OCI-LY7 (cell line): ENCODE measurements around the gene LCNL1. TPM values are rescaled to one million over a fixed set of nuclear protein-coding genes. Genes with fewer than 3 reads are reported as not detected.

Source experiments
- BruUV-seq: library from RNA; stranded (reverse); fragments of 400-500 nt; replicated peaks from 2 replicates; lab custom pipeline; 2021; lab: Mats Ljungman, UMichigan
- CTCF ChIA-PET: fragments of 300-600 bp; sonication (Branson Sonifier 250); formaldehyde crosslinking; loops from one replicate; lab custom pipeline; 2022; ENCODE audit warnings: antibody characterized with exemption; ENCODE audit not compliant: unreplicated experiment; lab: Charles Lee
- POLR2A ChIA-PET: fragments of 300-600 bp; sonication (Branson Sonifier 250); formaldehyde crosslinking; loops from one replicate; lab custom pipeline; 2022; ENCODE audit warnings: antibody characterized with exemption; lab: Charles Lee
- DNase-seq: peaks from one replicate; pipeline ENCODE4 v3.0.0-alpha.2; 2015; ENCODE audit warnings: low spot score
- H2AFZ ChIP-seq: fragments of 200-600 bp; sonication (generic), shearing (Covaris generic); 2 replicates; pipeline ENCODE4 v1.6.1; 2014; ENCODE audit warnings: mild to moderate bottlenecking, antibody characterized with exemption, low read length, moderate library complexity
- H3K27ac ChIP-seq: fragments of 200-600 bp; sonication (generic); 2 replicates; pipeline ENCODE4 v1.5.1; 2014; ENCODE audit warnings: mixed run types, low read depth, mild to moderate bottlenecking, moderate library complexity, low read length, inconsistent platforms; ENCODE audit not compliant: poor library complexity, severe bottlenecking
- H3K36me3 ChIP-seq: fragments of 200-600 bp; sonication (generic); 2 replicates; pipeline ENCODE4 v1.6.1; 2014; ENCODE audit warnings: mild to moderate bottlenecking, antibody characterized with exemption, low read length, moderate library complexity, mixed read lengths; ENCODE audit not compliant: insufficient read depth
- H3K4me1 ChIP-seq: fragments of 200-600 bp; sonication (generic); 2 replicates; pipeline ENCODE4 v1.5.1; 2014; ENCODE audit warnings: mild to moderate bottlenecking, low read length; ENCODE audit not compliant: insufficient read depth, poor library complexity, severe bottlenecking
- H3K4me2 ChIP-seq: fragments of 200-600 bp; sonication (generic); 2 replicates; pipeline ENCODE4 v1.6.1; 2014; ENCODE audit warnings: mild to moderate bottlenecking, low read length
- H3K4me3 ChIP-seq: fragments of 200-600 bp; sonication (generic); 2 replicates; pipeline ENCODE4 v1.5.1; 2014; ENCODE audit warnings: mild to moderate bottlenecking, low read depth, low read length; ENCODE audit not compliant: poor library complexity, severe bottlenecking
- H3K79me2 ChIP-seq: fragments of 200-600 bp; sonication (generic); 2 replicates; pipeline ENCODE4 v1.6.1; 2016; ENCODE audit warnings: low read depth, mild to moderate bottlenecking, low read length, moderate library complexity, mixed read lengths; ENCODE audit not compliant: insufficient read depth
- H3K9me2 ChIP-seq: fragments of 200-600 bp; sonication (generic); 2 replicates; pipeline ENCODE4 v1.6.1; 2016; ENCODE audit warnings: mild to moderate bottlenecking, low read length, mixed read lengths; ENCODE audit not compliant: insufficient read depth
- H3K9me3 ChIP-seq: fragments of 200-600 bp; sonication (generic); 2 replicates; pipeline ENCODE4 v1.6.1; 2014; ENCODE audit warnings: mild to moderate bottlenecking, mixed run types, low read length, mixed read lengths
- H4K20me1 ChIP-seq: fragments of 200-600 bp; sonication (generic); 2 replicates; pipeline ENCODE4 v1.6.1; 2014; ENCODE audit warnings: mild to moderate bottlenecking, antibody characterized with exemption, low read length, moderate library complexity, mixed read lengths; ENCODE audit not compliant: insufficient read depth
- EZH2phosphoT487 ChIP-seq: fragments of 200-600 bp; sonication (generic); IDR thresholded peaks from 2 replicates; pipeline ENCODE4 v1.6.1; 2018; ENCODE audit warnings: low read depth, borderline replicate concordance, mild to moderate bottlenecking, mixed run types, antibody characterized with exemption, low read length, moderate library complexity, mixed read lengths
- intact Hi-C: fragments of 100-400 bp; cut with micrococcal nuclease; formaldehyde crosslinking; loops from one replicate; pipeline ENCODE4 v1.10.0; 2022; ENCODE audit not compliant: unreplicated experiment
- total RNA-seq, 2 experiments: library from RNA; depleted of rRNA in 1 of 2; stranded (reverse); fragments of >200 nt in 1 of 2; shearing (Covaris generic) in 1 of 2; gene quantifications; 2 replicates each; pipeline ENCODE4 v1.2.3, GENCODE V29; 2014 to 2022
- TF ChIP-seq, protein P1 (sequence below): fragments of 200-600 bp; sonication (generic); conservative IDR thresholded peaks from 2 replicates; pipeline ENCODE4 v1.5.1; 2014; ENCODE audit warnings: mild to moderate bottlenecking, antibody characterized with exemption, low read length, moderate library complexity, mixed read lengths

The LCNL1 gene
- total RNA-seq, 2 experiments from 2014 or later: not detected

DNA sequence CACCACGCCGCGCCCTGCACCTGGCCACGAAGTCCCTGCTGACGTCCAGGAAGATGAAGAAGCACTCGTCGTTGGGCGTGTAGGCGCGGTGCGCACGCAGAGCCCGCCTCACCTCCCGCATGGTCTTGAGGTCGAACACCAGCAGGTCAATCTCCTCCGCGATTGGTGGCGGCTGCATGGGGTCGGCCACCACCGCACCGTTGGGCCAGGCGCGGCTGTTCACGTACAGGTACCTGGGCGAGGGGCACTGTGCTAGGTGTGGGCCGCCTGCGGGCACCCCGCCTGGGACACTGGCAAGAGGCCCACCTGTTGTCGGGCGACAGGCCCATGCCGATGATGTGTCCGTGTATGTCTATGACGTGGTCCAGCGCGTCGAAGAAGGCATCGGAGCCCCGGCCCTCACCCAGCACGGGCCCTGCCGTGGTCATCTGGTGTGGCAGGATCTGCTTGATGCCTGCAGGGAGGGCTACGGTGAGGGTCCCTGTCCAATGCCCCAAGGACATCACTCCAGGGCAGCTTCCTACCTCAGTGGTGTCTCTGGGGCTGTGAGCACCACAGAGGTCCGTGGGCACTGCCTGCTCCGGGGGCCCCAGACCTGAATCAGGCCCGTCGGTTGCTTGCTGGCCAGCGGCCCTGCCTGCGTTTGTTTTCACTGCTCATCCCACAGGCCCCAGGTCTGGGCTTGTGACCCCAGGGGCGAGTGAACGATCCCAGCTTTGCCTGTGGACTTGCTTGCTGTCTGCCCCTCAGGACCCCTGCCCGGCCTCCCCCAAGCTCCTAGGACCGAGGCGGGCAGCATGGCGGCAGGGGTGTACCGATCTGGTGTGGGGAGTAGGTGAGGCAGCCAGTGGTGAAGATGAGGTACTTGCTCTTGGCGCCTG, 41.3 kb upstream of the LCNL1 start:
- no peak for DNase-seq
- intact Hi-C loops: no loop called here
- Histone ChIP-seq H3K4me3 (no peak overlapping the region), H3K9me3 (no peaks in the 10 kb centered on the region), H2AFZ (no peak overlapping the region), H3K4me2 (no peak overlapping the region), H3K27ac (no peak overlapping the region), H4K20me1 (no peaks in the 10 kb centered on the region), H3K4me1 (peaks cover 14% of the 10 kb centered on the region), H3K36me3 (peaks cover 52% of the 10 kb centered on the region), H3K9me2 (no peaks in the 10 kb centered on the region), H3K79me2 (peaks cover 10% of the 10 kb centered on the region; the same call in 1 of the 2 replicates)
- BruUV-seq: no TSS peak
- TF ChIP-seq, protein P1, sequence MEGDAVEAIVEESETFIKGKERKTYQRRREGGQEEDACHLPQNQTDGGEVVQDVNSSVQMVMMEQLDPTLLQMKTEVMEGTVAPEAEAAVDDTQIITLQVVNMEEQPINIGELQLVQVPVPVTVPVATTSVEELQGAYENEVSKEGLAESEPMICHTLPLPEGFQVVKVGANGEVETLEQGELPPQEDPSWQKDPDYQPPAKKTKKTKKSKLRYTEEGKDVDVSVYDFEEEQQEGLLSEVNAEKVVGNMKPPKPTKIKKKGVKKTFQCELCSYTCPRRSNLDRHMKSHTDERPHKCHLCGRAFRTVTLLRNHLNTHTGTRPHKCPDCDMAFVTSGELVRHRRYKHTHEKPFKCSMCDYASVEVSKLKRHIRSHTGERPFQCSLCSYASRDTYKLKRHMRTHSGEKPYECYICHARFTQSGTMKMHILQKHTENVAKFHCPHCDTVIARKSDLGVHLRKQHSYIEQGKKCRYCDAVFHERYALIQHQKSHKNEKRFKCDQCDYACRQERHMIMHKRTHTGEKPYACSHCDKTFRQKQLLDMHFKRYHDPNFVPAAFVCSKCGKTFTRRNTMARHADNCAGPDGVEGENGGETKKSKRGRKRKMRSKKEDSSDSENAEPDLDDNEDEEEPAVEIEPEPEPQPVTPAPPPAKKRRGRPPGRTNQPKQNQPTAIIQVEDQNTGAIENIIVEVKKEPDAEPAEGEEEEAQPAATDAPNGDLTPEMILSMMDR: no peak
- TF ChIP-seq EZH2phosphoT487: no peak
- POLR2A ChIA-PET: no interaction called here
- CTCF ChIA-PET: no interaction called here

DNA sequence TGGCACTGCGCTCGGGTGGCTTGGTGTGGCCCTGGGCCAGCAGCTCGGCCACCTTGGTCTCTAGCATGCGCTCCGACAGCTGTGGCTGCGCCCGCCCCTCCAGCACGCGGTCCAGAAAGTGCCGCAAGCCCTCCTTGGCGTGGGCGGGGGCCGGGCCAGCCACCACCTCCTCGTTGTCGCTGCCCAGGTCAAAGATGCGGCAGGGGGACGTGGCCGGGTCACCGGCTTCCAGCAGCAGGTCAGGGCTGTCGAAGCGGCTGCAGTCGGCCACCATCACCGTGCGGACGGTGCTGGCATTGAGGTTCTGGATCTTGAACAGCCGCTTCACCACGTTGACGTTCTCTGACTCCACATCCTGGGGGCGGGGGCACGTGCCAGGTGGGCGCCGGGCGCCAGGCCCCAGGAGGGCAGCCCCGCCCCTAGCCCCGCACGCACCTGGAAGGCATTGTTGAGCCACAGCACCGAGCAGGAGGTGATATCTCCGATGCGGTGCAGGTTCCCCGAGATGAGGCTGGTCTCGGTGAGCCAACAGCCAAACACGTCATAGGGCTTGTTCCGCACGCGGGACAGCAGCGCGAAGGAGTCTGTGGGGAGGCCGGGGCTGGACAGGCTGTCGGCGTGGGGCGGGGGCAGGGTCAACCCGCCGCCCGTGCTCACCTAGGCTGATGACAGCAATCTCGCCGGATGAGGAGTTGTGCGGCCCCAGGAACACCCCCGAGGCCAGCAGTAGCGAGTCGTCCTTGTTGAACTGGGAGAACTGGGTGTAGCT, 40.5 kb upstream of the LCNL1 start:
- Histone ChIP-seq H3K9me2 (no peaks in the 10 kb centered on the region), H3K4me2 (no peak overlapping the region), H3K27ac (no peak overlapping the region), H3K9me3 (no peaks in the 10 kb centered on the region), H3K4me1 (peaks cover 14% of the 10 kb centered on the region), H2AFZ (no peak overlapping the region), H3K36me3 (peaks cover 49% of the 10 kb centered on the region), H3K79me2 (peaks cover 10% of the 10 kb centered on the region; the same call in 1 of the 2 replicates), H4K20me1 (no peaks in the 10 kb centered on the region), H3K4me3 (no peak overlapping the region)
- ChIA-PET CTCF (no interaction called here), POLR2A (no interaction called here)
- TF ChIP-seq, protein P1: no peak
- TF ChIP-seq EZH2phosphoT487: no peak
- BruUV-seq: no TSS peak
- DNase-seq: no peak
- intact Hi-C loops: no loop called here
